HepG2 (cell line): ENCODE data around the gene MYOZ1. TPM values are rescaled to one million over a fixed set of nuclear protein-coding genes. Genes with fewer than 3 reads are reported as not detected.

Experiments used
- ATAC-seq: fragments of 200-7000 bp; cut with Tn5 transposase; 3 replicates; pipeline ENCODE4 v1.9.1; 2020; ENCODE audit warnings: mild to moderate bottlenecking, moderate library complexity
- BruUV-seq: library from RNA; stranded (reverse); fragments of 400-500 nt; replicated peaks from 2 replicates; lab custom pipeline; 2021; lab: Mats Ljungman, UMichigan
- CTCF ChIA-PET: fragments of 300-600 bp; formaldehyde crosslinking; extraction: SDS; loops from one replicate; lab custom pipeline; 2021; ENCODE audit warnings: low total read pairs, inconsistent platforms, low intra/inter-chr PET ratio; lab: Yijun Ruan, JAX
- POLR2A ChIA-PET: fragments of 350-600 bp; sonication (Branson Sonifier 250); formaldehyde crosslinking; loops from one replicate; lab custom pipeline; 2020; ENCODE audit warnings: antibody characterized with exemption, inconsistent platforms; lab: Yijun Ruan, JAX
- DNase-seq: peaks from one replicate; pipeline ENCODE4 v3.0.0-alpha.2; 2015; ENCODE audit warnings: low spot score
- FAIRE-seq: peaks from 3 replicates; lab custom pipeline; 2011; peaks lifted over from hg19 to GRCh38; lab: Jason Lieb, UNC
- H2AFZ ChIP-seq: one replicate; pipeline ENCODE4 v1.6.1; 2011; ENCODE audit warnings: low read length, inconsistent platforms
- H3K27ac ChIP-seq: fragments of 300-600 bp; 3 replicates; pipeline ENCODE4 v1.8.0; 2011; ENCODE audit warnings: mixed run types, mild to moderate bottlenecking, mixed read lengths, low read length, inconsistent platforms; ENCODE audit not compliant: insufficient read depth; ENCODE audit errors: extremely low read length
- H3K27me3 ChIP-seq, 2 experiments: fragments of 200-600 bp in 1 of 2; 2 replicates in 1 of 2; 3 replicates in 1 of 2; pipeline versions ENCODE4 v1.6.0 to v1.8.0; 2011; ENCODE audit warnings: low read length in 2 of 2, mild to moderate bottlenecking in 2 of 2, moderate library complexity in 2 of 2, inconsistent platforms in 1 of 2; ENCODE audit not compliant: insufficient read depth in 2 of 2, control insufficient read depth in 1 of 2
- H3K36me3 ChIP-seq, 2 experiments: fragments of 200-600 bp in 1 of 2; replicated peaks in 1 of 2; 2 replicates in 1 of 2; 3 replicates in 1 of 2; pipeline versions ENCODE4 v1.5.1 to v1.8.0; 2011; ENCODE audit warnings: low read length in 2 of 2, inconsistent platforms in 1 of 2; ENCODE audit not compliant: insufficient read depth in 2 of 2, control insufficient read depth in 1 of 2
- H3K4me1 ChIP-seq: 2 replicates; pipeline ENCODE4 v1.5.1; 2012; ENCODE audit warnings: low read length, inconsistent platforms; ENCODE audit not compliant: insufficient read depth
- H3K4me2 ChIP-seq: 2 replicates; pipeline ENCODE4 v1.6.0; 2011; ENCODE audit warnings: low read depth, low read length, inconsistent platforms
- H3K4me3 ChIP-seq, 3 experiments: fragments of 200-600 bp in 1 of 3; sonication (generic), shearing (Covaris generic) in 1 of 3; replicated peaks in 1 of 3; 2 replicates each; pipeline ENCODE4 v1.5.1; 2011 to 2016; ENCODE audit warnings: low read length in 3 of 3, inconsistent platforms in 2 of 3, low read depth in 2 of 3, mild to moderate bottlenecking in 2 of 3, control low read depth in 1 of 3, mixed read lengths in 1 of 3; ENCODE audit not compliant: insufficient read depth in 1 of 3
- H3K79me2 ChIP-seq: one replicate; pipeline ENCODE4 v1.6.1; 2011; ENCODE audit warnings: low read length, inconsistent platforms; ENCODE audit not compliant: insufficient read depth
- H3K9ac ChIP-seq: 2 replicates; pipeline ENCODE4 v1.6.0; 2011; ENCODE audit warnings: mild to moderate bottlenecking, low read depth, low read length, inconsistent platforms; ENCODE audit not compliant: insufficient read depth
- H3K9me3 ChIP-seq: 2 replicates; pipeline ENCODE4 v1.5.1; 2012; ENCODE audit warnings: mild to moderate bottlenecking, low read length
- H4K20me1 ChIP-seq: 2 replicates; pipeline ENCODE4 v1.6.0; 2011; ENCODE audit warnings: inconsistent platforms, mild to moderate bottlenecking, low read length, moderate library complexity; ENCODE audit not compliant: insufficient read depth
- CCDC6 ChIP-seq: sonication (generic); formaldehyde crosslinking; IDR thresholded peaks from 2 replicates; pipeline ENCODE4 v1.8.1; 2022; ENCODE audit warnings: mild to moderate bottlenecking, missing genetic modification reagents, moderate library complexity
- ISX ChIP-seq: sonication (generic); formaldehyde crosslinking; conservative IDR thresholded peaks from 2 replicates; pipeline ENCODE4 v1.5.0; 2020; ENCODE audit warnings: missing genetic modification reagents
- PHF20 ChIP-seq: sonication (generic); formaldehyde crosslinking; IDR thresholded peaks from 2 replicates; pipeline ENCODE4 v1.5.0; 2020; ENCODE audit warnings: mild to moderate bottlenecking, missing genetic modification reagents
- POLR2AphosphoS2 ChIP-seq: IDR thresholded peaks from 2 replicates; pipeline ENCODE4 v1.6.1; 2011; ENCODE audit warnings: low read depth, low read length, improper control_type of control experiment
- RXRA ChIP-seq: sonication (generic); formaldehyde crosslinking; IDR thresholded peaks from 2 replicates; pipeline ENCODE4 v1.5.1; 2020; ENCODE audit warnings: missing genetic modification reagents
- SUZ12 ChIP-seq: fragments of 150-350 bp; IDR thresholded peaks from 2 replicates; pipeline ENCODE4 v1.6.1; 2014; ENCODE audit warnings: low read depth, low read length
- TBX3 ChIP-seq: fragments of 450-650 bp; IDR thresholded peaks from 2 replicates; pipeline ENCODE4 v1.6.1; 2017; ENCODE audit warnings: antibody characterized with exemption, mild to moderate bottlenecking, inconsistent platforms, borderline replicate concordance
- ZBTB7B ChIP-seq: sonication (generic); formaldehyde crosslinking; IDR thresholded peaks from 2 replicates; pipeline ENCODE4 v1.4.0; 2020; ENCODE audit warnings: missing genetic modification reagents
- ZFP41 ChIP-seq: sonication (generic); formaldehyde crosslinking; IDR thresholded peaks from 2 replicates; pipeline ENCODE4 v1.4.0; 2020; ENCODE audit warnings: mild to moderate bottlenecking, missing genetic modification reagents, borderline replicate concordance
- ZFP91 ChIP-seq: sonication (generic); formaldehyde crosslinking; IDR thresholded peaks from 2 replicates; pipeline ENCODE4 v1.9.0; 2022; ENCODE audit warnings: missing genetic modification reagents, mild to moderate bottlenecking, borderline replicate concordance
- ZMYM2 ChIP-seq: sonication (generic); formaldehyde crosslinking; IDR thresholded peaks from 2 replicates; pipeline ENCODE4 v1.8.0; 2022; ENCODE audit warnings: mild to moderate bottlenecking, missing genetic modification reagents
- ZNF124 ChIP-seq: sonication (generic); formaldehyde crosslinking; IDR thresholded peaks from 2 replicates; pipeline ENCODE4 v1.4.0; 2020; ENCODE audit warnings: missing genetic modification reagents
- ZNF44 ChIP-seq: sonication (generic); formaldehyde crosslinking; IDR thresholded peaks from 2 replicates; pipeline ENCODE4 v1.5.1; 2020; ENCODE audit warnings: mild to moderate bottlenecking, missing genetic modification reagents
- ZNF737 ChIP-seq: sonication (generic); formaldehyde crosslinking; IDR thresholded peaks from 2 replicates; pipeline ENCODE4 v1.5.0; 2020; ENCODE audit warnings: missing genetic modification reagents, mild to moderate bottlenecking, borderline replicate concordance
- ZNF761 ChIP-seq: sonication (generic); formaldehyde crosslinking; conservative IDR thresholded peaks from 2 replicates; pipeline ENCODE4 v1.4.0; 2020; ENCODE audit warnings: mild to moderate bottlenecking, missing genetic modification reagents
- ZNF777 ChIP-seq: sonication (generic); formaldehyde crosslinking; IDR thresholded peaks from 2 replicates; pipeline ENCODE4 v1.4.0; 2020; ENCODE audit warnings: missing genetic modification reagents
- ZNF883 ChIP-seq: sonication (generic); formaldehyde crosslinking; IDR thresholded peaks from 2 replicates; pipeline ENCODE4 v1.5.1; 2020; ENCODE audit warnings: mild to moderate bottlenecking, missing genetic modification reagents; ENCODE audit errors: not compliant biosample characterization
- whole genome bisulfite sequencing: methylation state at CpG from one replicate; pipeline ENCODE4 v1.1.6; 2017; ENCODE audit warnings: low lambda C conversion rate; 5-methylcytosine and 5-hydroxymethylcytosine counted together
- in situ Hi-C: cut with HindIII; loops from 2 replicates; pipeline ENCODE4 v1.10.0; 2017; ENCODE audit warnings: low pct_unique_long_range_greater_than_20kb; ENCODE audit not compliant: extremely low pct_ligation_motif_present
- intact Hi-C: fragments of 100-400 bp; cut with micrococcal nuclease; formaldehyde crosslinking; loops from one replicate; pipeline ENCODE4 v1.10.0; 2022; ENCODE audit not compliant: unreplicated experiment
- polyA plus RNA-seq, 8 experiments: library from polyadenylated mRNA; depleted of rRNA in 3 of 8; stranded (reverse) in 7 of 8; unstranded in 1 of 8; fragments of >200 nt; fragmentation: Illumina TruSeq in 4 of 8; extraction: Trizol in 4 of 8; gene quantifications; 2 replicates each; pipeline versions ENCODE4 v1.2.1 to v1.2.3, GENCODE V29; 2011 to 2016; ENCODE audit warnings: low read depth in 4 of 8, missing spikeins in 1 of 8, mixed read lengths in 1 of 8; ENCODE audit not compliant: insufficient read depth in 1 of 8
- total RNA-seq, 5 experiments: library from RNA; depleted of rRNA; stranded (reverse); fragments of >200 nt; fragmentation: Illumina TruSeq; extraction: Trizol; gene quantifications; 2 replicates each; pipeline ENCODE4 v1.2.3, GENCODE V29; 2016; ENCODE audit warnings: low read depth in 1 of 5

Gene MYOZ1
- total and polyA plus RNA-seq, 2 of the 13 experiments (the other 11 are each of a cell fraction or from before 2014, with no cell fraction given), result not detected

- no TSS peak for BruUV-seq
- H3K4me2 ChIP-seq, result no peak overlapping the region
- ChIA-PET CTCF (no interaction called here), POLR2A (interaction anchor here (3.2 kb wide), 1 partner anchor 9 kb away, joined by 8 read pairs; no protein-coding TSS in a partner anchor)
- WGBS, result 39% methylated on average over 5 of the region's 5 CpGs
- H3K27me3 ChIP-seq, result peaks cover 0 to 8% of the 10 kb centered on the region in 2 experiments; a peak in 2 of 5 replicates
- H4K20me1 ChIP-seq, result no peaks in the 10 kb centered on the region
- no peaks in the 10 kb centered on the region for H3K9me3 ChIP-seq
- FAIRE-seq (no peak), DNase-seq (no peak), ATAC-seq (no peak)
- no peaks in the 10 kb centered on the region for H3K36me3 ChIP-seq
- intact Hi-C loops, result no loop called here
- H3K79me2 ChIP-seq, result no peaks in the 10 kb centered on the region
- no peak overlapping the region for H3K27ac ChIP-seq
- H3K4me3 ChIP-seq, result no peak overlapping the region
- no peak overlapping the region for H2AFZ ChIP-seq
- in situ Hi-C loops, result loop anchor here (25.0 kb wide), 1 partner anchor 372 kb away; the partner anchor contains the start of gene MRPS16
- H3K9ac ChIP-seq, result no peak overlapping the region
- H3K4me1 ChIP-seq, result peaks cover 18% of the 10 kb centered on the region
- no peak for TF ChIP-seq ZNF124 (CRISPR knock-in tag)
- no peak for TF ChIP-seq ZNF737
- no peak for TF ChIP-seq ZNF777 (CRISPR knock-in tag)
- no peak for TF ChIP-seq ZNF44 (CRISPR knock-in tag)
- no peak for TF ChIP-seq TBX3
- no peak for TF ChIP-seq SUZ12
- no peak for TF ChIP-seq CCDC6 (CRISPR knock-in tag)
- no peak for TF ChIP-seq POLR2AphosphoS2
- no peak for TF ChIP-seq RXRA (CRISPR knock-in tag)
- no peak for TF ChIP-seq ZNF761 (CRISPR knock-in tag)
- no peak for TF ChIP-seq ZBTB7B (CRISPR knock-in tag)
- TF ChIP-seq ZMYM2 (CRISPR knock-in tag), result no peak
- TF ChIP-seq ZNF883, result no peak
- no peak for TF ChIP-seq ZFP91 (CRISPR knock-in tag)
- no peak for TF ChIP-seq ISX (CRISPR knock-in tag)
- TF ChIP-seq ZFP41 (CRISPR knock-in tag), result no peak
- no peak for TF ChIP-seq PHF20 (CRISPR knock-in tag)
Observed at GRCh38 chr10:73634421-73634820, 6.9 kb downstream of the MYOZ1 start.
